Measurements from ENCODE around the gene ZMYND11. TPM values are rescaled to one million over a fixed set of nuclear protein-coding genes. Genes with fewer than 3 reads are reported as not detected.

ZMYND11 gene
- total RNA-seq, 2 experiments from 2014 or later = 10.1 to 11.0 TPM

DNA sequence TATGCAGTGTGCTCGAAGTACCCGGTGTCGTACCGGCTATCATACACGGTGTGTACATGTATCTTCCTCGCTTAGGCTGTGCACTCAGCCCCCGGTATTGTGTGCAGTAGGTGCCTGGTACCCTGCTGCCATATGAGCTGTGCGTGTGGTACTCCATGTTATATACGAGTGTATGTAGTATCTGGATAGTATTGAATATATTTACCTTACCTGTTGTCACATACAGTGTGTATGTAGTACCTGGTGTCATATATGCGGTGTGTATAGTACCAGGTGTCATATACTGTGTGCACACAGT is 1.2 kb downstream of the ZMYND11 start:
- intact Hi-C loops (cut with micrococcal nuclease) = loop anchor here (2.0 to 5.0 kb wide), 3 partner anchors 46 to 921 kb away; partner anchors contain the start of genes GTPBP4 and WDR37
- H3K27me3 Mint-ChIP-seq (ENCODE audit: low read depth) = no peaks in the 10 kb centered on the region
- no peaks in the 10 kb centered on the region for H3K9me3 Mint-ChIP-seq
- H3K4me3 Mint-ChIP-seq = peak overlapping the region; percentile 74
- DNase-seq = no peak
- no peaks in the 10 kb centered on the region for H3K36me3 Mint-ChIP-seq (ENCODE audit: low read depth)
- CTCF ChIA-PET = interaction anchor here (1.4 kb wide), 1 partner anchor 334 kb away, joined by 4 read pairs; no protein-coding TSS in a partner anchor
- peaks cover 31% of the 10 kb centered on the region for H3K4me1 Mint-ChIP-seq (ENCODE audit: low read depth)
- peak overlapping the region; percentile 89 for H3K27ac Mint-ChIP-seq

DNA sequence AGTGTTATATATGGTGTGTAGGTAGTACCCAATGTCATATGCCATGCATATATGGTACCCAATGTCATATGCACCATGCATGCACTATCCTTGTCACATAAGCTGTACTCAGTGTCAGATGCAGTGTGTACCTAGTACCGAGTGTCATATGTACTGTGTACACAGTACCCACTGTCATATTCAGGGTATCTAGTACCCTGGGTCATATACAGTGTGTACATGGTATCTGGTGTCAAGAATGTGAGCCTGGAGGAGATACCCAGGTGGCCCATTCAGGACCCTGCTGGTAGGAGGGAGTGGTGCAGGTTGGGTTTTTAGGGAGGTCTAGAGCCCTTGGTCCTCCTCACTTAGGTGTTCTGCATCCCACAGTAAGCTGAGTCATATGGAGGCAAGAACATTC is 1.8 kb downstream of the ZMYND11 start:
- CTCF ChIA-PET = interaction anchor here (1.4 kb wide), 1 partner anchor 333 kb away, joined by 4 read pairs; no protein-coding TSS in a partner anchor
- intact Hi-C loops (cut with micrococcal nuclease) = loop anchor here (2.0 to 5.0 kb wide), 3 partner anchors 46 to 920 kb away; partner anchors contain the start of genes GTPBP4 and WDR37
- peaks cover 31% of the 10 kb centered on the region for H3K4me1 Mint-ChIP-seq (ENCODE audit: low read depth)
- no peaks in the 10 kb centered on the region for H3K9me3 Mint-ChIP-seq
- H3K27ac Mint-ChIP-seq = no peak overlapping the region
- peak overlapping the region; percentile 74 for H3K4me3 Mint-ChIP-seq
- no peaks in the 10 kb centered on the region for H3K27me3 Mint-ChIP-seq (ENCODE audit: low read depth)
- peak; percentile 72 for DNase-seq
- no peaks in the 10 kb centered on the region for H3K36me3 Mint-ChIP-seq (ENCODE audit: low read depth)

GRCh38 chr10:137606-138005 is 2.4 kb downstream of the ZMYND11 start:
- Mint-ChIP-seq H3K27me3 (ENCODE audit: low read depth) (no peaks in the 10 kb centered on the region), H3K4me1 (ENCODE audit: low read depth) (peaks cover 35% of the 10 kb centered on the region), H3K9me3 (no peaks in the 10 kb centered on the region), H3K4me3 (no peak overlapping the region), H3K27ac (no peak overlapping the region), H3K36me3 (ENCODE audit: low read depth) (no peaks in the 10 kb centered on the region)
- no peak for DNase-seq
- intact Hi-C loops (cut with micrococcal nuclease) = loop anchor here (2.0 to 5.0 kb wide), 3 partner anchors 45 to 920 kb away; partner anchors contain the start of genes GTPBP4 and WDR37
- CTCF ChIA-PET = no interaction called here

- no peak for DNase-seq
- no peaks in the 10 kb centered on the region for H3K9me3 Mint-ChIP-seq
- no peak overlapping the region for H3K4me3 Mint-ChIP-seq
- H3K27me3 Mint-ChIP-seq (ENCODE audit: low read depth) = no peaks in the 10 kb centered on the region
- H3K4me1 Mint-ChIP-seq (ENCODE audit: low read depth) = peaks cover 42% of the 10 kb centered on the region
- H3K27ac Mint-ChIP-seq = no peak overlapping the region
- CTCF ChIA-PET = interaction anchor here (0.6 kb wide), 1 partner anchor 654 kb away, joined by 3 read pairs; no protein-coding TSS in a partner anchor
- no peaks in the 10 kb centered on the region for H3K36me3 Mint-ChIP-seq (ENCODE audit: low read depth)
- intact Hi-C loops (cut with micrococcal nuclease) = no loop called here
These were observed 7.1 kb downstream of the ZMYND11 start for GRCh38 chr10:142371-142770.

DNA sequence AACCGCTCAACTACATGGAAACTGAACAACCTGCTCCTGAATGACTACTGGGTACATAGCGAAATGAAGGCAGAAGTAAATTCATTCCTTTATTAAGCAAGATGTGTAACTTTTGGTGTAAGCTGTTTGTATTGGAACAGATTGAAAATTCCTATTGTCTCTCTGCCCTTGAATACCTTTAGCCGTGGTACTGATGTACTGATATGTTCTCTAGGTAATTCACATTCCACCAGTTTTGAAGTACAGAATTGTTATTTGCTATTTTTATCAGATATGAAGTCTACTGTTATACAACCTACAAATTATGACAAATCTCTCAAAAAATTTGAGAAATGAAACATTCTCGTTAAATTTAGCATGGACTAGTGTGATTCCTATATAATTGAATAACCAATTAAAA is 17.7 kb downstream of the ZMYND11 start:
- CTCF ChIA-PET = interaction anchor here (0.6 kb wide), 1 partner anchor 541 kb away, joined by 3 read pairs; no protein-coding TSS in a partner anchor
- Mint-ChIP-seq H3K9me3 (no peaks in the 10 kb centered on the region), H3K36me3 (ENCODE audit: low read depth) (peaks cover 16% of the 10 kb centered on the region), H3K4me3 (no peak overlapping the region), H3K27ac (no peak overlapping the region), H3K4me1 (ENCODE audit: low read depth) (peaks cover 25% of the 10 kb centered on the region), H3K27me3 (ENCODE audit: low read depth) (no peaks in the 10 kb centered on the region)
- DNase-seq = no peak
- intact Hi-C loops (cut with micrococcal nuclease) = no loop called here

- peak; percentile 25 for DNase-seq
- Mint-ChIP-seq H3K27me3 (ENCODE audit: low read depth) (no peaks in the 10 kb centered on the region), H3K4me1 (ENCODE audit: low read depth) (peaks cover 24% of the 10 kb centered on the region), H3K9me3 (no peaks in the 10 kb centered on the region), H3K36me3 (ENCODE audit: low read depth) (peaks cover 13% of the 10 kb centered on the region), H3K27ac (no peak overlapping the region), H3K4me3 (no peak overlapping the region)
- CTCF ChIA-PET = interaction anchor here (0.6 kb wide), 1 partner anchor 508 kb away, joined by 3 read pairs; no protein-coding TSS in a partner anchor
- intact Hi-C loops (cut with micrococcal nuclease) = no loop called here
These were observed 19.1 kb downstream of the ZMYND11 start for GRCh38 chr10:154348-154747.

GRCh38 chr10:167383-167782 is 32.1 kb downstream of the ZMYND11 start:
- H3K9me3 Mint-ChIP-seq = peaks cover 26% of the 10 kb centered on the region
- DNase-seq = no peak
- CTCF ChIA-PET = no interaction called here
- H3K36me3 Mint-ChIP-seq (ENCODE audit: low read depth) = peaks cover 25% of the 10 kb centered on the region
- no peaks in the 10 kb centered on the region for H3K27me3 Mint-ChIP-seq (ENCODE audit: low read depth)
- H3K4me1 Mint-ChIP-seq (ENCODE audit: low read depth) = peaks cover 4% of the 10 kb centered on the region
- no peak overlapping the region for H3K27ac Mint-ChIP-seq
- H3K4me3 Mint-ChIP-seq = no peak overlapping the region
- intact Hi-C loops (cut with micrococcal nuclease) = no loop called here

- H3K36me3 Mint-ChIP-seq (ENCODE audit: low read depth) = peaks cover 13% of the 10 kb centered on the region
- intact Hi-C loops (cut with micrococcal nuclease) = no loop called here
- DNase-seq = no peak
- CTCF ChIA-PET = no interaction called here
- H3K9me3 Mint-ChIP-seq = peaks cover 17% of the 10 kb centered on the region
- H3K27ac Mint-ChIP-seq = no peak overlapping the region
- no peak overlapping the region for H3K4me3 Mint-ChIP-seq
- peaks cover 13% of the 10 kb centered on the region for H3K4me1 Mint-ChIP-seq (ENCODE audit: low read depth)
- H3K27me3 Mint-ChIP-seq (ENCODE audit: low read depth) = no peaks in the 10 kb centered on the region
These were observed 38.5 kb downstream of the ZMYND11 start for GRCh38 chr10:173741-174140.

DNA sequence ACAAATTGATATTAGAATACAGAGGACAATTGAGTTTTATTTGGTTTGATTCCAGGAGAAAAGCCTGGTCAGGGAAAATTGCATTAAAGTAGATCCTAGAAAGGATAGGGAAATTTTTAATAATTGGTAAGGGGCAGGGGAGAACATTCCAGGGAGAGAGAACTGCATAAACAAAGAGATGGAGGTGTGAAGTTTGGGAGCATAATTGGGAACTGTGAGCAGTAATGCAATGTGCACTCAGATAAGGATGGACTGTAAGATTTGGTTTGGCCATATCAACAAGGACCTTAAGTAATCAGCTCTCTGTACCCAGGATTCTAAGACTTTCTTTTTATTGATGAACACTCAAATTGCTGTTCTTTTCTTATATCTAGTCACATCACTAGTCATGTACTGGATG is 41.4 kb downstream of the ZMYND11 start:
- Mint-ChIP-seq H3K9me3 (peaks cover 5% of the 10 kb centered on the region), H3K4me1 (ENCODE audit: low read depth) (peaks cover 11% of the 10 kb centered on the region), H3K4me3 (no peak overlapping the region), H3K36me3 (ENCODE audit: low read depth) (peaks cover 4% of the 10 kb centered on the region), H3K27me3 (ENCODE audit: low read depth) (no peaks in the 10 kb centered on the region), H3K27ac (no peak overlapping the region)
- DNase-seq = no peak
- intact Hi-C loops (cut with micrococcal nuclease) = no loop called here
- CTCF ChIA-PET = interaction anchor here (0.6 kb wide), 1 partner anchor 54 kb away, joined by 3 read pairs; no protein-coding TSS in a partner anchor

DNA sequence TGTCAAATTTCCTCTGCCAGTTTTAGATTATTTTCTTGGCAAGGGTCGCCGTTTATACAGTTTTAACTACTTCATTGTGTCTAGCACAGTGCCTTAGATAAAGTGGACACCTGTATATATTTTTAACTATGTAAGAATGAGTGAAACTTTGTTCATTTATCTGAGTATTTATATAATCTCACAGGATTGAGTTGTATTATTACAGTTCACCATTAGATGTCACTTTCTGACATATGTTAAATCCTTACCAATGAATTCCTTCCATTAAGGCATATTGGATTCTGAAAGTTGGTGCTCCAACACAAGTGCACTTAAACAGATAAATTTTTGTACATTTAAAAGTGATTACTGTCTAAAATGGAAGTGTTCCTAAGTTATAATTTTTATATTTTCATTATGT is 43.0 kb downstream of the ZMYND11 start:
- H3K36me3 Mint-ChIP-seq (ENCODE audit: low read depth) = peaks cover 8% of the 10 kb centered on the region
- intact Hi-C loops (cut with micrococcal nuclease) = loop anchor here (1.0 to 2.0 kb wide), 2 partner anchors 31 to 292 kb away; no protein-coding TSS in a partner anchor
- CTCF ChIA-PET = no interaction called here
- DNase-seq = no peak
- H3K27me3 Mint-ChIP-seq (ENCODE audit: low read depth) = no peaks in the 10 kb centered on the region
- no peak overlapping the region for H3K4me3 Mint-ChIP-seq
- no peaks in the 10 kb centered on the region for H3K9me3 Mint-ChIP-seq
- H3K27ac Mint-ChIP-seq = no peak overlapping the region
- peaks cover 21% of the 10 kb centered on the region for H3K4me1 Mint-ChIP-seq (ENCODE audit: low read depth)

GRCh38 chr10:178723-179122 is 43.5 kb downstream of the ZMYND11 start:
- H3K27ac Mint-ChIP-seq = no peak overlapping the region

GRCh38 chr10:182441-183201 is 47.4 kb downstream of the ZMYND11 start:
- H3K9me3 Mint-ChIP-seq = peaks cover 2% of the 10 kb centered on the region
- CTCF ChIA-PET = interaction anchor here (1.0 kb wide), 1 partner anchor 9 kb away, joined by 4 read pairs; no protein-coding TSS in a partner anchor
- no peaks in the 10 kb centered on the region for H3K27me3 Mint-ChIP-seq (ENCODE audit: low read depth)
- peak; percentile 24 for DNase-seq
- no peak overlapping the region for H3K4me3 Mint-ChIP-seq
- peak overlapping the region; percentile 74 for H3K27ac Mint-ChIP-seq
- intact Hi-C loops (cut with micrococcal nuclease) = loop anchor here (2.0 to 5.0 kb wide), 3 partner anchors 18 to 46 kb away; no protein-coding TSS in a partner anchor
- peaks cover 25% of the 10 kb centered on the region for H3K36me3 Mint-ChIP-seq (ENCODE audit: low read depth)
- peaks cover 25% of the 10 kb centered on the region for H3K4me1 Mint-ChIP-seq (ENCODE audit: low read depth)

More at GRCh38 chr10:178723-179122, 43.5 kb downstream of the ZMYND11 start:
- Mint-ChIP-seq H3K9me3 (no peaks in the 10 kb centered on the region), H3K27me3 (ENCODE audit: low read depth) (no peaks in the 10 kb centered on the region), H3K36me3 (ENCODE audit: low read depth) (peaks cover 13% of the 10 kb centered on the region), H3K4me1 (ENCODE audit: low read depth) (peaks cover 26% of the 10 kb centered on the region), H3K4me3 (no peak overlapping the region)
- DNase-seq = no peak
- CTCF ChIA-PET = no interaction called here
- intact Hi-C loops (cut with micrococcal nuclease) = loop anchor here (1.0 to 2.0 kb wide), 2 partner anchors 30 to 292 kb away; no protein-coding TSS in a partner anchor

All from activated naive CD4-positive, alpha-beta T cell treated with anti-CD3 and anti-CD28 coated beads for 36 hours (primary cell).